MM.1S (cell line): ENCODE data around the gene TOB1.

ENCODE experiments used
- CTCF ChIP-seq: fragments of 300-600 bp; sonication (generic); IDR thresholded peaks from 2 replicates; pipeline ENCODE4 v1.5.1; 2016; ENCODE audit warnings: antibody characterized with exemption, low read length, mixed read lengths
- EZH2 ChIP-seq: fragments of 300-600 bp; sonication (generic); optimal IDR thresholded peaks from 2 replicates; pipeline ENCODE3; 2017; ENCODE audit warnings: low read depth, mild to moderate bottlenecking, antibody characterized with exemption, low read length, mixed read lengths
- EZH2phosphoT487 ChIP-seq: fragments of 300-600 bp; sonication (generic); IDR thresholded peaks from 2 replicates; pipeline ENCODE4 v1.6.1; 2018; ENCODE audit warnings: antibody characterized with exemption, low read length

GRCh38 chr17:50875074-50875473 lies 8.9 kb upstream of the TOB1 start:
- TF ChIP-seq EZH2 (no peak), CTCF (no peak), EZH2phosphoT487 (no peak)
